ENCODE results near the gene ZNHIT6. TPM values are rescaled to one million over a fixed set of nuclear protein-coding genes. Genes with fewer than 3 reads are reported as not detected.

The ZNHIT6 gene
- total RNA-seq, 1 donor from 2014 or later = 8.2 TPM

DNA sequence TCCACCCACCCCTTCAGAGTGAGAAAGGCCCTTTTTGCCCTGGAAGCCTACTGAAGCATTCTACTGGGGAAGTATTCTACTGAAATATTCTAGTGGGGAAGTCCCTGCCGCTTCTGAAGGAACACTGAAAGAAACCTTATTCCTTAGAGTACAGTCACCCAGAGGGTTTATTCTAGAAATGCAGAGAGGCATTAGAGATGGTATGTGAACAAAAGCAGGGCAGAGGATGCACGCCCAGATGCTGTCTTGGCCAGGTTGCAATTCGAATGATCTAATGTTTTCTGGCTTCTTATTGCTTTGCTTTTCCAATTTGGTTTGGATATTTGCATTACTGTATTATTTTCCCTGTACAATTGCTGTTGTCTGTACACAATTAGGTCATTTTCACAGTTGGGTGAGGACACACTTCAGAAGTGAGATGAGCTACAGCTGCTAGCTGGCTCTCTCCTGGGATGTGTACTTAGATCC is 90.6 kb downstream of the ZNHIT6 start:
- intact Hi-C loops (cut with DNase I) = loop anchor here (10.0 kb wide), 1 partner anchor 267 kb away; no protein-coding TSS in a partner anchor
- Histone ChIP-seq H3K27me3 (no peaks in the 10 kb centered on the region), H3K4me3 (no peak overlapping the region), H3K9me3 (peaks cover 0 to 9% of the 10 kb centered on the region in 2 donors), H3K4me1 (peaks cover 0 to 6% of the 10 kb centered on the region in 2 donors), H3K36me3 (no peaks in the 10 kb centered on the region), H3K27ac (no peak overlapping the region)
- DNase-seq (ENCODE audit: low spot score in 2 of 2) = no peak
- TF ChIP-seq, protein P1, sequence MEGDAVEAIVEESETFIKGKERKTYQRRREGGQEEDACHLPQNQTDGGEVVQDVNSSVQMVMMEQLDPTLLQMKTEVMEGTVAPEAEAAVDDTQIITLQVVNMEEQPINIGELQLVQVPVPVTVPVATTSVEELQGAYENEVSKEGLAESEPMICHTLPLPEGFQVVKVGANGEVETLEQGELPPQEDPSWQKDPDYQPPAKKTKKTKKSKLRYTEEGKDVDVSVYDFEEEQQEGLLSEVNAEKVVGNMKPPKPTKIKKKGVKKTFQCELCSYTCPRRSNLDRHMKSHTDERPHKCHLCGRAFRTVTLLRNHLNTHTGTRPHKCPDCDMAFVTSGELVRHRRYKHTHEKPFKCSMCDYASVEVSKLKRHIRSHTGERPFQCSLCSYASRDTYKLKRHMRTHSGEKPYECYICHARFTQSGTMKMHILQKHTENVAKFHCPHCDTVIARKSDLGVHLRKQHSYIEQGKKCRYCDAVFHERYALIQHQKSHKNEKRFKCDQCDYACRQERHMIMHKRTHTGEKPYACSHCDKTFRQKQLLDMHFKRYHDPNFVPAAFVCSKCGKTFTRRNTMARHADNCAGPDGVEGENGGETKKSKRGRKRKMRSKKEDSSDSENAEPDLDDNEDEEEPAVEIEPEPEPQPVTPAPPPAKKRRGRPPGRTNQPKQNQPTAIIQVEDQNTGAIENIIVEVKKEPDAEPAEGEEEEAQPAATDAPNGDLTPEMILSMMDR (IDR thresholded peaks at IDR 0.05) = no peak

DNA sequence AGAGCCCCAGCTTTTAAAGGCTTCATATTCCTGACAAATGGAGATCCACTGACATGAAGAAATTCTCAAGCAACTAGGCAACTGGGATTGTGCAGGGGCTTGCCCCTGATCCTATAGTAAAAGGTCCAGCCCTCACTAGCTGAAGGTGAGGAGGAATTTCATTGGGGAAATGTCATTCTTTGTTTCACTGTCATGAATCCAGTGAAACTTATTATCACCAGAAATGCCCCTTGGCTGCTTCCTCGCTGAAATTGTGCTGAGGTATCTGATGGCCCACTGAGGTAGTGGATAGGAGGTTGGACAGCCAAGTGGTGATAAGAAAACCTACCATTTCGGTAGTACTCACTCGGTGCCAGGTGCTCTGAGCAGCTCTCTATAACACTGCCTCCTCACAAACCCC is 91.5 kb downstream of the ZNHIT6 start:
- Histone ChIP-seq H3K4me3 (no peak overlapping the region), H3K27me3 (no peaks in the 10 kb centered on the region), H3K27ac (peak overlapping the region; percentile 9 to 15), H3K36me3 (no peaks in the 10 kb centered on the region), H3K9me3 (peaks cover 0 to 9% of the 10 kb centered on the region in 2 donors), H3K4me1 (peaks cover 3 to 16% of the 10 kb centered on the region in 2 donors)
- intact Hi-C loops (cut with DNase I) = loop anchor here (10.0 kb wide), 1 partner anchor 268 kb away; no protein-coding TSS in a partner anchor
- no peak for DNase-seq (ENCODE audit: low spot score in 2 of 2)
- TF ChIP-seq, protein P1 (IDR thresholded peaks at IDR 0.05) = no peak

DNA sequence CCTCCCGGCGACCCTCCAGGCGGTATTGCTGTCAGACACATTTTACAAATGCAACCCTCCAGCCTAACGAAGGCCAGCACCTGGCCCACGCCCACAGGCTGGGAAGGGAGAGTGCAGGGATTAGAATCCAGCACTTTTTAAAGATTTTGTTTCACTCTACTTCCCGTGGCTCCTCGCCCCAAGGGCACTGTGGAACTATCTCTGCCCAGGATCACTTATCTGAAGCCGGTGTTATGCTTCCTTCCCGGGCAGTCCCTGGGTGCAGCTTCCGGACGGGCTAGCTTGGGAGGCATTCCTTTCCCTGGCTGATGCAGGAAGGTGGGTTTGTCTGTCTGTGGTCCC is 91.9 kb downstream of the ZNHIT6 start:
- Histone ChIP-seq H3K36me3 (no peaks in the 10 kb centered on the region), H3K4me3 (peak overlapping the region in 1 of 2 donors; percentile 54), H3K4me1 (peaks cover 3 to 19% of the 10 kb centered on the region in 2 donors), H3K27ac (peak overlapping the region; percentile 15 to 41), H3K27me3 (no peaks in the 10 kb centered on the region), H3K9me3 (peaks cover 0 to 6% of the 10 kb centered on the region in 2 donors)
- no peak for DNase-seq (ENCODE audit: low spot score in 2 of 2)
- intact Hi-C loops (cut with DNase I) = loop anchor here (10.0 kb wide), 1 partner anchor 268 kb away; no protein-coding TSS in a partner anchor
- TF ChIP-seq, protein P1 (IDR thresholded peaks at IDR 0.05) = no peak

DNA sequence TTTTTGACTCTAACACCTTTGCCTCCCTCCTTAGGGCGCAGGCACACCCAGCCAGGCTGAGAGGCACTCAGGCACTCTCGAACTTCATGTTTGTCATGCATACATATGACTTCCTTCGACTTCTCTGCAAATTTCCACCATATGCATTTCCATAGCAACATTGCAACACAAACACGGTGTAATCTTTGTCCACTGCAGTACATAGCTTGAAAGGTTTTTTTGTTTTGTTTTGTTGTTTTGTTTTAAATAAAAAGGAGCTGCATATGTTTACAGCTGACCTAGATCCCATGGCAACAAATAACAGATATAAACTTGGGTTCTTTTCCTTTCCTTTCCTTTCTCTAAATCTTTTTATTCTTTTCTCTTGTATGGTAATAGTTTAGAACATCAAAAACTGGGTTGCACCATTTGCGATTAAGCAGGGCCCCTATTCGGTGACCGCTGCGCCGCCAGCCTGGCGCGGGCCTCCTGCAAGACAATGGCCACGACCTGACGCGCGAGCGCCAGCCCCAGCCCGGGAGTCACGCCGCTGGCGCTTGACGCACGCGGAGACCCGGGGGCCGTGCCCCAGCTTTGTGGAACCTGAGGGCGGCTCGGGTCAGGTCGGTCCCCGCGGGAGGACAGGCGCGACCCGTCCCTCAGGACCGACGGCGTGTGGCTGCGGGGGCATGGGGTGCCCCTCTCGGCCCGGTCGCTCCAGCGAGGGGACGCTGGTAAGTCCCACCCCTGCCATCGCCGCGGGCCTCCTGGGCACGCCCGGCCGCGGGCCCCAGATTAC is 92.5 kb downstream of the ZNHIT6 start:
- Histone ChIP-seq H3K36me3 (no peaks in the 10 kb centered on the region), H3K4me1 (peaks cover 3 to 21% of the 10 kb centered on the region in 2 donors), H3K27me3 (no peaks in the 10 kb centered on the region), H3K4me3 (peak overlapping the region in 1 of 2 donors; percentile 54), H3K9me3 (no peaks in the 10 kb centered on the region), H3K27ac (peak overlapping the region; percentile 15 to 41)
- TF ChIP-seq, protein P1 (IDR thresholded peaks at IDR 0.05) = no peak
- intact Hi-C loops (cut with DNase I) = loop anchor here (10.0 kb wide), 1 partner anchor 269 kb away; no protein-coding TSS in a partner anchor
- no peak for DNase-seq (ENCODE audit: low spot score in 2 of 2)

DNA sequence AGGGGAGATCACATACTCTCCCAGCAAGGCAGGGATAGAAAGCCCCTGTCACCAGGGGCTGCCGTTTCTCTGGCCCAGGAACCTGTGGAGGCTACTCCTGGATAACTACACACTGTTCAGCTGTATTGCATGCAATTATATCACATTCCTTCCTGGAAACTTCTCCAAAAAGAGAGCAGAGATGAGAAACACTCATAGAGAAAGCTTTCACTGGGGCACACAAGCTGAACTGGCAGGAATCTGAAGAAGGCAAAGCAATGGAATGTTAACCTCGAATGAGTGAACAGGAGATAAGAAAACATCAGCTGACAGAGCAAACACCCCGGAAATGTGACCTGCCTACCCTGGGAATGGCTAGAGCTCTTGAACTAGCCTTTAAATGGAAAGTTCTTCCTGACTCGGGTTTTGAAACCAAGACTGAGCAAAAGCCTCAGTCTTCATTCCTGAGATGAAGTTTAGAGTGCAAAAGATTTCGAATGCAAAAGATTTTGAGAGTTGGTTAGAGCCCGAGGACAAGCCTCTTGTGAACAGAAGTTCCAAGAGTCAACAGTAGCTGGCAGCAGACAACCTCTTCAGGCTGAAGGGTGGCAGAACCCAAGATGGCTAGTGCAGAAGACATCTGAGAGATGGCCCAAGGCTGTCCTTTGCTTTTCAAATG is 95.4 kb downstream of the ZNHIT6 start:
- Histone ChIP-seq H3K27me3 (no peaks in the 10 kb centered on the region), H3K4me1 (peaks cover 3 to 21% of the 10 kb centered on the region in 2 donors), H3K4me3 (peak overlapping the region in 1 of 2 donors; percentile 28), H3K9me3 (no peaks in the 10 kb centered on the region), H3K27ac (peak overlapping the region; percentile 76 to 77), H3K36me3 (no peaks in the 10 kb centered on the region)
- intact Hi-C loops (cut with DNase I) = loop anchor here (5.0 to 10.0 kb wide), 2 partner anchors 79 to 272 kb away; no protein-coding TSS in a partner anchor
- no peak for DNase-seq (ENCODE audit: low spot score in 2 of 2)
- TF ChIP-seq, protein P1 (IDR thresholded peaks at IDR 0.05) = peak; percentile 31 to 61 (median 60)
